GM12875 (cell line): ENCODE data around the gene GALNT17.
"Not testable (repeated sequence)": the region's sequence is repeated elsewhere in the genome, so short reads cannot be mapped to it uniquely, and the experiment has no call there.

Experiments used
- H3K4me3 ChIP-seq: one replicate; pipeline ENCODE4 v1.5.1; 2011; ENCODE audit warnings: low read depth, low read length, control low read depth
- CTCF ChIP-seq: IDR thresholded peaks from 2 replicates; pipeline ENCODE4 v1.5.1; 2011; ENCODE audit warnings: low read depth, mild to moderate bottlenecking, control low read depth, inconsistent platforms, low read length, moderate library complexity, borderline replicate concordance; ENCODE audit not compliant: insufficient read depth

GALNT17 gene

GRCh38 chr7:71210220-71210619 lies 78.3 kb downstream of the GALNT17 start:
- TF ChIP-seq CTCF = no peak
- no peak overlapping the region for H3K4me3 ChIP-seq

GRCh38 chr7:71212433-71212832 lies 80.5 kb downstream of the GALNT17 start:
- H3K4me3 ChIP-seq = not testable (repeated sequence)

- TF ChIP-seq CTCF = no peak
- H3K4me3 ChIP-seq = no peak overlapping the region
Observed at GRCh38 chr7:71216211-71216610, 84.3 kb downstream of the GALNT17 start.

- no peak overlapping the region for H3K4me3 ChIP-seq
- TF ChIP-seq CTCF = no peak
Observed at GRCh38 chr7:71220210-71220695, 88.3 kb downstream of the GALNT17 start.

GRCh38 chr7:71221049-71221448 lies 89.1 kb downstream of the GALNT17 start:
- no peak for TF ChIP-seq CTCF
- H3K4me3 ChIP-seq = no peak overlapping the region

GRCh38 chr7:71221549-71221948 lies 89.6 kb downstream of the GALNT17 start:
- TF ChIP-seq CTCF = no peak
- H3K4me3 ChIP-seq = no peak overlapping the region

GRCh38 chr7:71227126-71227525 lies 95.2 kb downstream of the GALNT17 start:
- TF ChIP-seq CTCF = no peak
- H3K4me3 ChIP-seq = no peak overlapping the region

- no peak for TF ChIP-seq CTCF
- no peak overlapping the region for H3K4me3 ChIP-seq
Observed at GRCh38 chr7:71229148-71229547, 97.2 kb downstream of the GALNT17 start.
